GM21717 (cell line): ENCODE data around the gene CDK15.
"Not testable (repeated sequence)": the region's sequence is repeated elsewhere in the genome, so short reads cannot be mapped to it uniquely, and the experiment has no call there.

Source experiments
- ATAC-seq: cut with Tn5 transposase; IDR thresholded peaks from one replicate; pipeline ENCODE4 v1.9.1; 2021; ENCODE audit warnings: mild to moderate bottlenecking, moderate library complexity; ENCODE audit not compliant: unreplicated experiment

CDK15 gene

GRCh38 chr2:201806442-201807170 lies at the start of gene CDK15:
Gene CDK15 (plus strand): TSS chr2:201806537. CDS start chr2:201806665, 128 bp downstream.
- no peak for ATAC-seq

GRCh38 chr2:201758234-201758633 lies 48.1 kb upstream of the CDK15 start:
- no peak for ATAC-seq

- ATAC-seq = no peak
Measured at GRCh38 chr2:201758873-201759272, 47.5 kb upstream of the CDK15 start.

DNA sequence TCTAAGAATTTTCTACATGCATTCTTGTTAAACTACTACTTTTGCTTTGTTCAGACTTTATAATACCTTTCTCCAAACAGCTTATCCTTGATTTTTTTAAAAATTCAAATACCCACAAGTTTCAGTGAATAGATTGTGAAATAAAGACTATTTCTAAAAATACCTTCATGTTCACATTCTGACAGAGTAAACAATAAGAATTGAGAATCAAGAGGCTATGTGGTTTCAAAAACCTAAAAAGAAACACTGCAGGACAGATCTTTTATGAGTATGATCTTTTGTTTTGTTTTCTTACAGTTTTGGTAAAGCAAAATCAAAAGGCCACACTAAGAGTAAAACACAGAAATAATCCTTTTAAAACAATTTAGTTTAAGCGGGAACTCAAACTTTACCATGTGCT lies 46.8 kb upstream of the CDK15 start:
- no peak for ATAC-seq

- no peak for ATAC-seq
Measured at GRCh38 chr2:201761101-201761500, 45.2 kb upstream of the CDK15 start.

DNA sequence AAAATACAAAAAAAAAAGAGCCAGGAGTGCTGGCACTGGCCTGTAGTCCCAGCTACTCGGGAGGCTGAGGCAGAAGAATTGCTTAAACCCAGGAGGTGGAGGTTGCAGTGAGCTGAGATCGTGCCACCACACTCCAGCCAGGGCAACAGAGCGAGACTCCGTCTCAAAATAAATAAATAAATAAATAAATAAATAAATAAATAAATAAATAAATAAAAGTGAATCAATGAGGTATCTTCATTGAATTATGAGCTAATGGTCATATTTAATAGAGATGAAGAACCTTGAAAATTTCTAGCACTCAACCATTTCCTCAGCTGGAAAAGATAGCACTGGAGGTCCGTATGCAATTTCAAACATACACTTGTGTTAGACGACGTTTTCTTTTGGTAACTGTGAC lies 41.9 kb upstream of the CDK15 start:
- ATAC-seq = not testable (repeated sequence)

GRCh38 chr2:201765799-201766198 lies 40.5 kb upstream of the CDK15 start:
- no peak for ATAC-seq

GRCh38 chr2:201768918-201769317 lies 37.4 kb upstream of the CDK15 start:
- ATAC-seq = no peak

- ATAC-seq = no peak
Measured at GRCh38 chr2:201769666-201770373, 36.5 kb upstream of the CDK15 start.

DNA sequence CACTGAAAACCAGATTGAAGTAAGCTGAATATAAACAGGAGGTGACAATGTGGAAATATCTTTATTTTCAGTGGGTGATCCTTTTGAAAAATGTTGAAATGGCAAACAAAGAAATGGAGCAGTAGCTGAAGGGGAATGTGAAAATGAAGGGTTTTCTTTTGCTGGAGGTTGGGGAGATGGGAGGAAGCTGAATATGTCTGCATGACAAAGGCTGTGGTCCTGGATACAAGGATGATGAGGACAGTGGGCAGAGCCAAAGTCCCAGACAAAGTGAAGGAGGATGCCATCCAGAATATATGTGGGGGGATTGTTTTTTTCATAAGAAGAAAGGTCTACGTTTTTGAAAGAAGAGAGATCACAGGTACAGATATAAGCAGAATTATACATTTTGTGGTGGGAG lies 32.3 kb upstream of the CDK15 start:
- no peak for ATAC-seq

- ATAC-seq = no peak
Measured at GRCh38 chr2:201774546-201774945, 31.8 kb upstream of the CDK15 start.

- no peak for ATAC-seq
Measured at GRCh38 chr2:201775326-201775725, 31.0 kb upstream of the CDK15 start.

GRCh38 chr2:201777043-201777442 lies 29.3 kb upstream of the CDK15 start:
- ATAC-seq = no peak

DNA sequence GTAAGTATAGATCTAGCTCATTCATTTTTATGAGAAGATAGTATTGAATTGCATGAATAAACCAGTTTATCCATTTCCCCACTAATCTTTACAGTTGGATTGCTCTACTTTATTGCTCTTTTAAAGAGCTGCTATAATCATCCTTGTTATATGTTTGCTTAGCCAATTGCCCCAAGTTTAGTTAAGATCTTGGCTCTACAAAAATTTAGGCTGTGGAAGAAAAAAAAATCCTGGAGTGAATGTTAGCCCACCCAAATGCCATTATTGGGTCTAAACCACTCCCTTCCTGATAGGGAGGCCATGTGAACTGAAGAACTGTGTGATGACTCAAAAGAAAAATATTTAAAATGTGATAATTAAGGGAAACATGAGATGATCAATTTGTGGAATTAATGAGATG lies 28.5 kb upstream of the CDK15 start:
- ATAC-seq = no peak

GRCh38 chr2:201779901-201780673 lies 26.2 kb upstream of the CDK15 start:
- ATAC-seq = no peak

- peak; percentile 93 for ATAC-seq
Measured at GRCh38 chr2:201780674-201781493, 25.5 kb upstream of the CDK15 start, which contains the start of gene ALS2. Gene ALS2 (minus strand): TSS chr2:201780933. CDS start chr2:201768885, 12,048 bp downstream.

- peak; percentile 5 for ATAC-seq
Measured at GRCh38 chr2:201781557-201782051, 24.7 kb upstream of the CDK15 start.

- no peak for ATAC-seq
Measured at GRCh38 chr2:201784563-201784962, 21.8 kb upstream of the CDK15 start.

GRCh38 chr2:201785135-201785534 lies 21.2 kb upstream of the CDK15 start:
- ATAC-seq = no peak

GRCh38 chr2:201786471-201786870 lies 19.9 kb upstream of the CDK15 start:
- no peak for ATAC-seq

GRCh38 chr2:201788371-201788770 lies 18.0 kb upstream of the CDK15 start:
- no peak for ATAC-seq
